Activated T-cell treated with anti-CD3 and anti-CD28 coated beads for 4 hours (primary cell): ENCODE measurements around the gene CHST13.
"Not testable (repeated sequence)": the region's sequence is repeated elsewhere in the genome, so short reads cannot be mapped to it uniquely, and the experiment has no call there.

ENCODE experiments used
- DNase-seq: peaks from one replicate; pipeline ENCODE4 v3.0.0-alpha.2; 2020

Gene CHST13

DNA sequence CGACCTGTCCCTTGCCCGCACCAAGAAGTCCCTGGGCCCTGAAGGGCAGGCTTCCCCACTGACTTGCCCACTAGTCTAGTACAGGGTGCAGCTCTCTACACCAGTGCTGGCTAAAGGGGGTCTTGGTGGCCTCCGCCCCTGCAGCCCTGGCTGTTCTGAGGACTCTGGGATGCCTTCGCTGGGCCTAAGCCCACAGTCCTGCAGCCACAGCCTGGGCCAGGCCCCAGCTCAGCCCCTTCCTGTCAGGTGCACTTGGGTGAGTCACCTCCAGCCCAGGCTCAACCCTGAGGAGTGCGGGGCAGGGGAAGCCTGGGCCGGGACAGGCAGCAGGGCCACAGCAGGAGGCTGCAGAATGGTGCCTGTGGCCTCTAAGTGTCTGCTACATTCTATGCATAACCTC lies 33.8 kb downstream of the CHST13 start:
- no peak for DNase-seq

- DNase-seq = no peak
These were observed 34.5 kb downstream of the CHST13 start, which contains the start of gene C3orf22 for GRCh38 chr3:126558336-126559071. TSS of gene C3orf22 (minus strand) at chr3:126558932. CDS start at chr3:126553390, 5,542 bp downstream.

- no peak for DNase-seq
These were observed 38.9 kb downstream of the CHST13 start for GRCh38 chr3:126562737-126563276.

DNA sequence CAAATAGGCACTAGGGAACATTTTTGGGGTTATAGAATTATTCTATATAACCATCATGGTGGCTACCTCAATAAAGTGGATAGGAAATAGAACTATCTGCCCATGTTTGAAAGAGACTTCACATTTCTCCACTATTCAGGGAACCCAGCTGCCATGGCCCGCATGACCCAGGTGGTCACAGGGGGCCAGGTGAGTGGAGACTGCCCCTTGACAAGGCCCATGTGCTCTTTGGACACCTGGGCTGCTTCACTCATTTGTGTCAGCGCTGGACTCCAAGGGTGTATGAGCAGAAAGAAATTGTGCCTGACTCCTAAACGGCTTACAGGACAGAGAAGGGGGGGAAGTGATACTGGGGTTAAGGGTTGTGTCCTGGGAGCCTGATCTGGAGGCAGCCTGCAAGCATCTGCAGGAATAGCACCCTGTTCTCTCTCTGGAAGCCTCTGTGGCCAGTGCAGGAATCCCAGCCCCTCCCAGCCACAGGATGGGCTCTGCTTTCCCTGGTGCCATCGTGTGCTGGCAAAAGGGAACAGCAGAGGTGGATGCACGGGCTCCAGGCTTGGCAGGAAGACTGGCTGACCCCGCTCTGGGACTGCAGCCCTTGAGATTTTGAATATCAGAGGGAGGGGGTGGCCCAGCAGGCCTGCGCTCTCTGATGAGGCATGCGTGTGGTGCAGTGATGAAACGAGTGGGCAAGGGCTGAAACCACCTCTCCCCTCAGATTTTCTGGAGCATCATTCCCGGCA lies 43.9 kb downstream of the CHST13 start:
- no peak for DNase-seq

- DNase-seq = no peak
These were observed 44.9 kb downstream of the CHST13 start for GRCh38 chr3:126568776-126569342.

DNA sequence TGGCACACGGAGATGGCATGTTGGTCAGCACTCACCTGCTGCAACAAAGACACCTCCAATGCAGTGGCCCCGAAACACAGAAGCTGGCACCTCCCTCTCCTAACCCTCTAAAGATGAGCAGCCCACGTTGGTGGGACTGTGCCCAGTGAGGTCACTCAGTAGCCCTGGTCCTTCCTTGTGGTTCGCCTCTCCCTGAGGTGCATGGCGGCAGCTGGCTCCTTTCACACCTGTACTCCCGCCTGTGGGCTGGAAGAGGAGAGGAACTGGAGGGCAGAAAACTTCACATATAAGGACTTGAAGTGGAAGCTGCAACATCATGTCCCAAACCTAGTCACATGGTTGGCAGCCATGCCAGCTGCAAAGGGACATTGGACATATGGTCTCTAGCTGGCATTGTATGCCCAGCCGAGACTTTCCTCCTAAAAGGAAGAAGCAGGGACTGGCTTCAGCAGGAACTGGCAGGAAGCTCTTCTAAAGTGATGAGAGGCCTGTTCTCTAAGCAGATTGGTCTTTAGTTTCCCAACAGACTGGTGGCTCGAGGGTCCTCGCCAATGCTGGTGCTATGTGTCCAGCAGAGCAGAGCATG lies 45.5 kb downstream of the CHST13 start:
- no peak for DNase-seq

GRCh38 chr3:126570103-126570541 lies 46.2 kb downstream of the CHST13 start:
- DNase-seq = no peak

GRCh38 chr3:126571078-126571477 lies 47.1 kb downstream of the CHST13 start:
- DNase-seq = no peak

GRCh38 chr3:126573492-126574117 lies 49.6 kb downstream of the CHST13 start:
- no peak for DNase-seq

GRCh38 chr3:126577261-126577660 lies 53.3 kb downstream of the CHST13 start:
- DNase-seq = no peak

GRCh38 chr3:126578702-126579101 lies 54.7 kb downstream of the CHST13 start:
- DNase-seq = no peak

- DNase-seq = no peak
These were observed 56.8 kb downstream of the CHST13 start for GRCh38 chr3:126580746-126581145.

DNA sequence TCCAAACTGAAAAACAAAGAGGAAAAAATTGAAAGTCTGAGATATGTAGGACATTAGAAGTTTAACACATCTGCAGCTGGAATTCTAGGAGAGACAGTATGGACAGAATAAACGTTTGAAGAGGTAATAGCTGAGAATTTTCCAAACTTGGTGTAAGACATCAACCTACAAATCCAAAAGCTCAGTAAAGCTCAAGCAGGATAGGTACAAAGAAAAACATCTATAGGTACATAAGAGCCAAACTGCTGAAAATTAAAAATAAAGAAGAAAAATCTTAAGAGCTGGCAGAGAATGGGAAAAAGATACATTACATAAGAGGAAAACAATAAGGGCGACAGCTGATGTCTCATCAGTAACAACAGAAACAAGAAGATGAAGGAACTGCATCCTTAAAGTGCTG lies 57.6 kb downstream of the CHST13 start:
- no peak for DNase-seq

- no peak for DNase-seq
These were observed 58.4 kb downstream of the CHST13 start for GRCh38 chr3:126582311-126582710.

GRCh38 chr3:126591515-126591914 lies 67.6 kb downstream of the CHST13 start:
- DNase-seq = not testable (repeated sequence)
